Kidney (tissue), 14 donors: Measurements from ENCODE around the gene SYCE3. TPM values are rescaled to one million over a fixed set of nuclear protein-coding genes. Genes with fewer than 3 reads are reported as not detected.
A peak's percentile ranks its signal among the peaks of the same experiment; 100 is the strongest.

Source experiments
- DNase-seq, 5 donors: peaks; one replicate each; pipeline ENCODE4 v3.0.0-alpha.2; 2013 to 2020
- FAIRE-seq: peaks from 2 replicates; lab custom pipeline; 2012; peaks lifted over from hg19 to GRCh38; lab: Jason Lieb, UNC
- H3K27ac ChIP-seq, 2 donors: one replicate each; pipeline ENCODE4 v1.7.0; 2013; ENCODE audit warnings: low read depth in 2 of 2, low read length in 2 of 2, inconsistent platforms in 1 of 2
- H3K27me3 ChIP-seq: one replicate; pipeline ENCODE4 v1.7.1; 2013; ENCODE audit warnings: low read length, inconsistent platforms; ENCODE audit not compliant: control insufficient read depth, insufficient read depth
- H3K36me3 ChIP-seq, 3 donors: one replicate each; pipeline versions ENCODE4 v1.7.0 to v1.7.1; 2013; ENCODE audit warnings: low read length in 3 of 3, control low read depth in 1 of 3, inconsistent platforms in 1 of 3; ENCODE audit not compliant: insufficient read depth in 3 of 3, control insufficient read depth in 2 of 3
- H3K4me1 ChIP-seq, 3 donors: one replicate each; pipeline versions ENCODE4 v1.7.0 to v1.7.1; 2013; ENCODE audit warnings: low read length in 3 of 3, inconsistent platforms in 1 of 3, low read depth in 1 of 3; ENCODE audit not compliant: control insufficient read depth in 2 of 3, insufficient read depth in 2 of 3
- H3K4me3 ChIP-seq, 3 donors: one replicate each; pipeline versions ENCODE4 v1.7.0 to v1.8.1; 2013; ENCODE audit warnings: low read length in 3 of 3, control low read depth in 1 of 3, inconsistent platforms in 1 of 3
- H3K9ac ChIP-seq, 3 donors: one replicate each; pipeline versions ENCODE4 v1.7.0 to v1.7.1; 2013; ENCODE audit warnings: low read length in 3 of 3, control low read depth in 1 of 3, inconsistent platforms in 1 of 3
- H3K9me3 ChIP-seq, 3 donors: one replicate each; pipeline versions ENCODE4 v1.7.0 to v1.7.1; 2013; ENCODE audit warnings: low read length in 3 of 3, control low read depth in 1 of 3, inconsistent platforms in 1 of 3; ENCODE audit not compliant: control insufficient read depth in 2 of 3, insufficient read depth in 1 of 3
- CTCF ChIP-seq: IDR thresholded peaks from 3 replicates; pipeline ENCODE4 v1.5.1; 2012; ENCODE audit warnings: mild to moderate bottlenecking, moderate library complexity, borderline replicate concordance; ENCODE audit not compliant: insufficient read depth; ENCODE audit errors: extremely low read depth
- intact Hi-C: fragments of 100-400 bp; cut with DNase I; formaldehyde crosslinking; loops from one replicate; pipeline ENCODE4 v1.11.1; 2022
- polyA plus RNA-seq: library from polyadenylated mRNA; stranded (reverse); fragments of 350-450 nt; fragmentation: Illumina TruSeq; extraction: RNeasy Lipid Tissue Mini Kit (QIAGEN cat#74804); gene quantifications from one replicate; pipeline ENCODE4 v1.2.3, GENCODE V29; 2014; ENCODE audit warnings: low read depth, low replicate concordance; ENCODE audit not compliant: insufficient read depth
- total RNA-seq: library from RNA; stranded (reverse); fragmentation: NEBNext Ultra II Directional; extraction: Animal tissue kit (Norgen Biotek cat#: 25700); gene quantifications from one replicate; pipeline ENCODE4 v1.2.1, GENCODE V29; 2021
- donor health status: control.
- donor health status: control.
- donor health status: control.
- donor health status: control.
- donor health status: control.
- donor health status: DM: yes; HTN: yes; CAD: no.
- donor health status: Normal renal cell carcinoma (clear cell type).

The SYCE3 gene
- total and polyA plus RNA-seq, 2 donors from 2014 or later: 4.6 TPM; not detected in 1

GRCh38 chr22:50525104-50525857, 37.4 kb downstream of the SYCE3 start, which contains the start of gene SCO2:
SCO2 (minus strand) TSS chr22:50525598; CDS start chr22:50524411, 1,187 bp downstream.
- TF ChIP-seq CTCF: no peak
- Histone ChIP-seq H3K4me1 (peaks cover 0 to 22% (median 11%) of the 10 kb centered on the region in 3 donors), H3K27ac (peak within 1 kb of the TSS; percentile 89 to 95), H3K9ac (peak within 1 kb of the TSS in 1 of 3 donors; percentile 61), H3K4me3 (peak within 1 kb of the TSS; percentile 36 to 65 (median 52)), H3K36me3 (peaks cover 0 to 7% (median 6%) of the 10 kb centered on the region in 3 donors), H3K9me3 (no peaks in the 10 kb centered on the region), H3K27me3 (peaks cover 2% of the 10 kb centered on the region)
- FAIRE-seq: no peak
- peak; percentile 97 to 99 (median 99) for DNase-seq
- intact Hi-C loops: no loop called here

- H3K4me1 ChIP-seq: peaks cover 0 to 20% (median 11%) of the 10 kb centered on the region in 3 donors
- H3K4me3 ChIP-seq: peak overlapping the region; percentile 26 to 65 (median 36)
- H3K27me3 ChIP-seq: peaks cover 2% of the 10 kb centered on the region
- peak overlapping the region in 1 of 3 donors; percentile 61 for H3K9ac ChIP-seq
- DNase-seq (peak in 1 of 5 donors; percentile 52), FAIRE-seq (no peak)
- intact Hi-C loops: no loop called here
- H3K9me3 ChIP-seq: no peaks in the 10 kb centered on the region
- peak overlapping the region; percentile 69 to 89 for H3K27ac ChIP-seq
- no peak for TF ChIP-seq CTCF
- H3K36me3 ChIP-seq: peaks cover 0 to 7% (median 6%) of the 10 kb centered on the region in 3 donors
Measured at GRCh38 chr22:50524676-50525103, 38.0 kb downstream of the SYCE3 start.

- peaks cover 0 to 20% (median 11%) of the 10 kb centered on the region in 3 donors for H3K4me1 ChIP-seq
- no peak for FAIRE-seq
Measured at GRCh38 chr22:50523806-50524675, 38.7 kb downstream of the SYCE3 start.

More at GRCh38 chr22:50523806-50524675, 38.7 kb downstream of the SYCE3 start:
- intact Hi-C loops: no loop called here
- peak in 2 of 5 donors; percentile 44 to 79 for DNase-seq
- H3K27me3 ChIP-seq: no peaks in the 10 kb centered on the region
- no peak for TF ChIP-seq CTCF
- no peak overlapping the region for H3K27ac ChIP-seq
- peak overlapping the region in 1 of 3 donors; percentile 61 for H3K9ac ChIP-seq
- H3K4me3 ChIP-seq: peak overlapping the region; percentile 26 to 65 (median 36)
- peaks cover 0 to 8% (median 7%) of the 10 kb centered on the region in 3 donors for H3K36me3 ChIP-seq
- H3K9me3 ChIP-seq: no peaks in the 10 kb centered on the region
